Thyroid gland (tissue), 4 donors: ENCODE data around the gene WASF3. TPM values are rescaled to one million over a fixed set of nuclear protein-coding genes. Genes with fewer than 3 reads are reported as not detected.

Experiments used
- DNase-seq, 2 donors: peaks; one replicate each; pipeline ENCODE4 v3.0.0-alpha.2; 2019
- H3K27ac ChIP-seq, 3 donors: fragments of 200-600 bp; sonication (generic); 1 replicate in 2 of 3; 2 replicates in 1 of 3; pipeline ENCODE4 v1.5.1; 2016 to 2019; ENCODE audit warnings: mild to moderate bottlenecking in 1 of 3, moderate library complexity in 1 of 3
- H3K27me3 ChIP-seq: fragments of 200-600 bp; sonication (generic); one replicate; pipeline ENCODE4 v1.5.1; 2019
- H3K36me3 ChIP-seq, 2 donors: fragments of 200-600 bp; sonication (generic); one replicate each; pipeline ENCODE4 v1.5.1; 2016 to 2019
- H3K4me1 ChIP-seq, 2 donors: fragments of 200-600 bp; sonication (generic); one replicate each; pipeline ENCODE4 v1.5.1; 2017 to 2019
- H3K4me3 ChIP-seq, 3 donors: fragments of 200-600 bp; sonication (generic); replicated peaks in 1 of 3; 1 replicate in 2 of 3; 2 replicates in 1 of 3; pipeline ENCODE4 v1.5.1; 2016; ENCODE audit warnings: mild to moderate bottlenecking in 1 of 3
- H3K9me3 ChIP-seq: fragments of 200-600 bp; sonication (generic); one replicate; pipeline ENCODE4 v1.5.1; 2017
- CTCF ChIP-seq, 6 experiments: fragments of 200-600 bp in 3 of 6; fragments of 450-650 bp in 3 of 6; sonication (generic) in 3 of 6; IDR thresholded peaks; one replicate each; pipeline ENCODE4 v1.5.1; 2016 to 2019; ENCODE audit warnings: antibody characterized with exemption in 6 of 6, mild to moderate bottlenecking in 2 of 6, inconsistent platforms in 1 of 6, moderate library complexity in 1 of 6
- POLR2A ChIP-seq, 2 donors: fragments of 450-650 bp; IDR thresholded peaks; one replicate each; pipeline ENCODE4 v1.6.1; 2017; ENCODE audit warnings: antibody characterized with exemption in 2 of 2, mild to moderate bottlenecking in 2 of 2, moderate library complexity in 1 of 2
- WGBS, 2 donors: methylation state at CpG; one replicate each; pipeline ENCODE4 v1.1.5; 2017; 5-methylcytosine and 5-hydroxymethylcytosine counted together
- intact Hi-C: fragments of 100-400 bp; cut with DNase I; formaldehyde crosslinking; loops from one replicate; pipeline ENCODE4 v1.15.1; 2023
- total RNA-seq, 4 donors: library from RNA; depleted of rRNA; stranded (reverse); fragments of >200 nt; gene quantifications; one replicate each; pipeline ENCODE4 v1.2.3, GENCODE V29; 2016

WASF3 gene
- total RNA-seq, 4 donors from 2014 or later: 41.0 to 56.1 (median 48.6) TPM

GRCh38 chr13:26678330-26678729, 120.8 kb downstream of the WASF3 start:
- 94 to 97% methylated on average over 5 of the region's 5 CpGs for WGBS, 2 donors
- no peak for TF ChIP-seq CTCF (IDR thresholded peaks at IDR 0.05)
- no peak for TF ChIP-seq POLR2A (IDR thresholded peaks at IDR 0.05)
- H3K4me1 ChIP-seq: peaks cover 0 to 9% of the 10 kb centered on the region in 2 donors

GRCh38 chr13:26678796-26679195, 121.3 kb downstream of the WASF3 start:
- WGBS, 2 donors: 84 to 86% methylated on average over 17 of the region's 17 CpGs
- H3K4me3 ChIP-seq: no peak overlapping the region
- peaks cover 16 to 24% of the 10 kb centered on the region in 2 donors for H3K36me3 ChIP-seq
- no peak overlapping the region for H3K27ac ChIP-seq
- H3K9me3 ChIP-seq: no peaks in the 10 kb centered on the region
- intact Hi-C loops: no loop called here
- TF ChIP-seq POLR2A (IDR thresholded peaks at IDR 0.05) (no peak), CTCF (IDR thresholded peaks at IDR 0.05) (no peak)
- peaks cover 0 to 9% of the 10 kb centered on the region in 2 donors for H3K4me1 ChIP-seq
- DNase-seq: no peak
- no peaks in the 10 kb centered on the region for H3K27me3 ChIP-seq

More at GRCh38 chr13:26678330-26678729, 120.8 kb downstream of the WASF3 start:
- H3K27me3 ChIP-seq: no peaks in the 10 kb centered on the region
- no peak overlapping the region for H3K4me3 ChIP-seq
- H3K27ac ChIP-seq: no peak overlapping the region
- peaks cover 16 to 21% of the 10 kb centered on the region in 2 donors for H3K36me3 ChIP-seq
- H3K9me3 ChIP-seq: no peaks in the 10 kb centered on the region
- intact Hi-C loops: no loop called here
- DNase-seq: no peak

- WGBS, 2 donors: 89 to 93% methylated on average over 5 of the region's 5 CpGs
- no peak for TF ChIP-seq CTCF (IDR thresholded peaks at IDR 0.05)
- TF ChIP-seq POLR2A (IDR thresholded peaks at IDR 0.05): no peak
- no peaks in the 10 kb centered on the region for H3K27me3 ChIP-seq
- peaks cover 17 to 26% of the 10 kb centered on the region in 2 donors for H3K36me3 ChIP-seq
- peaks cover 0 to 9% of the 10 kb centered on the region in 2 donors for H3K4me1 ChIP-seq
- no peak overlapping the region for H3K4me3 ChIP-seq
- H3K27ac ChIP-seq: no peak overlapping the region
- H3K9me3 ChIP-seq: no peaks in the 10 kb centered on the region
- no peak for DNase-seq
- intact Hi-C loops: no loop called here
Observed at GRCh38 chr13:26679411-26680122, 122.1 kb downstream of the WASF3 start.

GRCh38 chr13:26680123-26680450, 122.6 kb downstream of the WASF3 start:
- TF ChIP-seq CTCF (IDR thresholded peaks at IDR 0.05): no peak
- TF ChIP-seq POLR2A (IDR thresholded peaks at IDR 0.05): peak in 1 of 2 donors; percentile 24
- Histone ChIP-seq H3K27ac (no peak overlapping the region), H3K27me3 (no peaks in the 10 kb centered on the region), H3K36me3 (peaks cover 20 to 26% of the 10 kb centered on the region in 2 donors), H3K9me3 (no peaks in the 10 kb centered on the region), H3K4me3 (no peak overlapping the region), H3K4me1 (peaks cover 0 to 9% of the 10 kb centered on the region in 2 donors)
- peak; percentile 63 to 72 for DNase-seq
- 37 to 43% methylated on average over 9 of the region's 9 CpGs for WGBS, 2 donors
- intact Hi-C loops: no loop called here

GRCh38 chr13:26680572-26680971, 123.1 kb downstream of the WASF3 start:
- Histone ChIP-seq H3K36me3 (peaks cover 20 to 30% of the 10 kb centered on the region in 2 donors), H3K4me1 (peaks cover 0 to 9% of the 10 kb centered on the region in 2 donors), H3K27ac (no peak overlapping the region), H3K27me3 (no peaks in the 10 kb centered on the region), H3K9me3 (no peaks in the 10 kb centered on the region), H3K4me3 (no peak overlapping the region)
- TF ChIP-seq POLR2A (IDR thresholded peaks at IDR 0.05): no peak
- no peak for TF ChIP-seq CTCF (IDR thresholded peaks at IDR 0.05)
- no peak for DNase-seq
- intact Hi-C loops: no loop called here
- 57 to 68% methylated on average over 5 of the region's 5 CpGs for WGBS, 2 donors
